Testis (tissue), 3 donors: ENCODE results near the gene POLK. TPM values are rescaled to one million over a fixed set of nuclear protein-coding genes. Genes with fewer than 3 reads are reported as not detected.
"Not testable (repeated sequence)": the region's sequence is repeated elsewhere in the genome, so short reads cannot be mapped to it uniquely, and the experiment has no call there.

Experiments used
- DNase-seq: peaks from one replicate; pipeline ENCODE4 v3.0.0-alpha.2; 2019
- H3K27ac ChIP-seq, 2 donors: fragments of 200-600 bp; sonication (generic); one replicate each; pipeline ENCODE4 v1.5.1; 2019
- H3K27me3 ChIP-seq: fragments of 200-600 bp; sonication (generic); one replicate; pipeline ENCODE4 v1.5.1; 2019
- H3K36me3 ChIP-seq: fragments of 200-600 bp; sonication (generic); one replicate; pipeline ENCODE4 v1.5.1; 2017; ENCODE audit warnings: low read depth; ENCODE audit errors: missing control alignments
- H3K4me1 ChIP-seq: fragments of 200-600 bp; sonication (generic); one replicate; pipeline ENCODE4 v1.5.1; 2019
- H3K4me3 ChIP-seq, 2 donors: fragments of 200-600 bp; sonication (generic); one replicate each; pipeline ENCODE4 v1.5.1; 2017 to 2019
- H3K9me3 ChIP-seq: fragments of 200-600 bp; sonication (generic); one replicate; pipeline ENCODE4 v1.5.1; 2017
- POLR2A ChIP-seq: fragments of 450-650 bp; IDR thresholded peaks from one replicate; pipeline ENCODE4 v1.6.1; 2017; ENCODE audit warnings: antibody characterized with exemption, mild to moderate bottlenecking, moderate library complexity
- WGBS, 2 donors: methylation state at CpG; one replicate each; pipeline ENCODE4 v1.1.5; 2018; 5-methylcytosine and 5-hydroxymethylcytosine counted together
- intact Hi-C: fragments of 100-400 bp; cut with DNase I; formaldehyde crosslinking; loops from one replicate; pipeline ENCODE4 v1.15.1; 2023; ENCODE audit warnings: low total_unique reads
- polyA plus RNA-seq: library from polyadenylated mRNA; stranded (reverse); fragments of 350-450 nt; fragmentation: Illumina TruSeq; extraction: RNeasy Lipid Tissue Mini Kit (QIAGEN cat#74804); gene quantifications from one replicate; pipeline ENCODE4 v1.2.3, GENCODE V29; 2014; ENCODE audit warnings: low read depth, low replicate concordance; ENCODE audit not compliant: insufficient read depth
- total RNA-seq, 2 donors: library from RNA; depleted of rRNA; stranded (reverse); fragments of >200 nt; gene quantifications; one replicate each; pipeline ENCODE4 v1.2.3, GENCODE V29; 2016
- TF ChIP-seq, protein P1 (sequence below), 3 experiments: fragments of 450-650 bp in 2 of 3; fragments of 200-600 bp in 1 of 3; sonication (generic) in 1 of 3; IDR thresholded peaks; one replicate each; pipeline ENCODE4 v1.5.1; 2016 to 2019; ENCODE audit warnings: antibody characterized with exemption in 3 of 3, mild to moderate bottlenecking in 2 of 3, moderate library complexity in 1 of 3

The POLK gene
- total and polyA plus RNA-seq, 3 donors from 2014 or later: 23.3 to 56.7 (median 41.0) TPM

GRCh38 chr5:75491621-75492020 lies 20.1 kb upstream of the POLK start:
- DNase-seq: no peak
- H3K9me3 ChIP-seq: no peaks in the 10 kb centered on the region
- H3K27me3 ChIP-seq: no peaks in the 10 kb centered on the region
- intact Hi-C loops: no loop called here
- no peak overlapping the region for H3K4me3 ChIP-seq
- TF ChIP-seq POLR2A: no peak
- TF ChIP-seq, protein P1, sequence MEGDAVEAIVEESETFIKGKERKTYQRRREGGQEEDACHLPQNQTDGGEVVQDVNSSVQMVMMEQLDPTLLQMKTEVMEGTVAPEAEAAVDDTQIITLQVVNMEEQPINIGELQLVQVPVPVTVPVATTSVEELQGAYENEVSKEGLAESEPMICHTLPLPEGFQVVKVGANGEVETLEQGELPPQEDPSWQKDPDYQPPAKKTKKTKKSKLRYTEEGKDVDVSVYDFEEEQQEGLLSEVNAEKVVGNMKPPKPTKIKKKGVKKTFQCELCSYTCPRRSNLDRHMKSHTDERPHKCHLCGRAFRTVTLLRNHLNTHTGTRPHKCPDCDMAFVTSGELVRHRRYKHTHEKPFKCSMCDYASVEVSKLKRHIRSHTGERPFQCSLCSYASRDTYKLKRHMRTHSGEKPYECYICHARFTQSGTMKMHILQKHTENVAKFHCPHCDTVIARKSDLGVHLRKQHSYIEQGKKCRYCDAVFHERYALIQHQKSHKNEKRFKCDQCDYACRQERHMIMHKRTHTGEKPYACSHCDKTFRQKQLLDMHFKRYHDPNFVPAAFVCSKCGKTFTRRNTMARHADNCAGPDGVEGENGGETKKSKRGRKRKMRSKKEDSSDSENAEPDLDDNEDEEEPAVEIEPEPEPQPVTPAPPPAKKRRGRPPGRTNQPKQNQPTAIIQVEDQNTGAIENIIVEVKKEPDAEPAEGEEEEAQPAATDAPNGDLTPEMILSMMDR (IDR thresholded peaks at IDR 0.05): no peak
- H3K4me1 ChIP-seq: no peaks in the 10 kb centered on the region
- WGBS, 2 donors: 93% methylated on average over 2 of the region's 2 CpGs
- no peak overlapping the region for H3K27ac ChIP-seq
- no peaks in the 10 kb centered on the region for H3K36me3 ChIP-seq

DNA sequence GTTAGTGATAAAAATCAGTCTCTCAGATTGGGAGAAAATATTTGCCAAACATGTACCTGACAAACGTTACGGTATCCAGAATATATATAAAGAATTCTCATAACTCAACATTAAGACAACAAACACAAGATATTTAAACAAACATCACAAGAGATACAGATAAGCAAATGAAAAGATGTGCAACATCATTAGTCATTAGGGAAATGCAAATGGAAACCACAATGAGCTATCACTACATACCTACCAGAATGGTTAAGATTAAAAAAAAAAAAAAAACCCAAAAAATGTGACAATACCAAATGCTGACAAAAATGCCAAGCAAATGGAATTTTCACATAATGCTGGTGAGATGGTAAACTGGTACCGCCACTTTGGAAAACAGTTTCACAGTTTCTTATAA lies 15.7 kb upstream of the POLK start:
- no peak for DNase-seq
- Histone ChIP-seq H3K27me3 (no peaks in the 10 kb centered on the region), H3K36me3 (no peaks in the 10 kb centered on the region), H3K4me1 (no peaks in the 10 kb centered on the region), H3K9me3 (no peaks in the 10 kb centered on the region), H3K27ac (no peak overlapping the region), H3K4me3 (no peak overlapping the region)
- TF ChIP-seq, protein P1 (IDR thresholded peaks at IDR 0.05): no peak
- TF ChIP-seq POLR2A: no peak
- intact Hi-C loops: no loop called here
- WGBS, 2 donors: 90 to 92% methylated on average over 3 of the region's 3 CpGs

DNA sequence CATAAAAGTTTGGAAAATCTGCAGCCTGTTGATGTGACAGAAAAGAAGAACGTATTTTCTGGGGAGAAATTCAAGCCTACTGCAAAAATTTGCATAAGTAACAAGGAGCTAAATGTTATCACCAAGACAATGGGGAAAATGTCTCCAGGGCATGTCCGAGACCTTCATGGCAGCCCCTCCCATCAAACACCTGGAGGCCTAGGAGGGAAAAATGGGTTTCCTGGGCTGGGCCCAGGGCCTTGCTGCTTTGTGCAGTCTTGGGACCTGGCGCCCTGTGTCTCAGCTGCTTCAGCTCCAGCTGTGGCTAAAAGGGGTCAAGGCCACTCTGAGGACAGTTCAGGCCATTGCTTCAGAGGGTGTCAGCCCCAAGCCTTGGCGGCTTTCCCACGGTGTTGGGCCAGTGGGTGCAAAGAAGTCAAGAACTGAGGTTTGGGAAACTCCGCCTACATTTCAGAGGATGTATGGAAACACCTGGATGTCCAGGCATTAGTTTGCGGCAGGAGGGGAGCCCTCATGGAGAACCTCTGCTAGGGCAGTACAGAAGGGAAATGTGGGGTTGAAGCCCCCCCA lies 13.4 kb upstream of the POLK start:
- no peaks in the 10 kb centered on the region for H3K36me3 ChIP-seq
- no peak overlapping the region for H3K27ac ChIP-seq
- H3K4me1 ChIP-seq: no peaks in the 10 kb centered on the region
- H3K9me3 ChIP-seq: no peaks in the 10 kb centered on the region
- no peak for DNase-seq
- intact Hi-C loops: no loop called here
- TF ChIP-seq, protein P1 (IDR thresholded peaks at IDR 0.05): no peak
- TF ChIP-seq POLR2A: no peak
- no peaks in the 10 kb centered on the region for H3K27me3 ChIP-seq
- 95 to 98% methylated on average over 3 to 7 of the region's 7 CpGs for WGBS, 2 donors
- H3K4me3 ChIP-seq: no peak overlapping the region

GRCh38 chr5:75498875-75499274 lies 12.8 kb upstream of the POLK start:
- DNase-seq, H3K9me3 ChIP-seq, H3K36me3 ChIP-seq, H3K27me3 ChIP-seq, H3K27ac ChIP-seq, intact Hi-C loops, H3K4me1 ChIP-seq, H3K4me3 ChIP-seq: not testable (repeated sequence)
- 88 to 100% methylated on average over 1 of the region's 1 CpG for WGBS, 2 donors

DNA sequence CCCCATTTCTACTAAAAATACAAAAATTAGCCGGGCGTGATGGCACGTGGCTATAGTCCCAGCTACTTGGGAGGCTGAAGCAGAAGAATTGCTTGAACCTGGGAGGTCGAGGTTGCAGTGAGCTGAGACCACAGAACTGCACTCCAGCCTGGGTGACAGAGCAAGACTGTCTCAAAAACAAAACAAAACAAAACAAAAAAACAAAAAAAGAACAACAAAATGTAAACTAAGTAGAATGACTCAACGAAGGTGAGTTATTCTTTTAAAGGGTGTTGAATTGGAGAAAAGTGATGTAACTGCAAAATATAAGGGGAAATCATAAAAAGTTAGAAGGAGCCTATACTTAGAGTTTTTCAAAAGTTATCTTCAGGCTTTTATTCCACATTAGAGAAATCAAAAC lies 6.6 kb upstream of the POLK start:
- H3K4me1 ChIP-seq, H3K4me3 ChIP-seq, H3K9me3 ChIP-seq, intact Hi-C loops, H3K27me3 ChIP-seq, DNase-seq, H3K36me3 ChIP-seq, H3K27ac ChIP-seq: not testable (repeated sequence)
- WGBS, 2 donors: 90 to 91% methylated on average over 5 of the region's 5 CpGs

DNA sequence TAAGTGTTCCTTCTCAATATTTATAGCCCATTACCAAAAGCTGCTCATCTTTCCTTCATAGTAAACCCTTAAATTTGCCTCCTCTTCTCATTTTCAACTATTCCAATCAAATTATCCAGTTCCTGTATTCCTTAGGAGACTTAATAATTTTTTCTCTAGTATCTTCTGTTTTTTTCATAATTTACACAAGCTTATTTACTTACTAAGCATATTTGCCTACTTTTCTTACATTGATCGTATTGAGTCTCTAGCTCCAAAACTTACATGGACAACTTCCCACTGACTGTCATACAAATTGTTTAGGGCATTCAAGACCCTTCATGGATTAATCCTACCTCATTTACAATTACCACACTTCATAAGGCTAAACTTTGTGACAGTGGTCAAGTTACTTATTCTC lies 3.9 kb upstream of the POLK start:
- 88 to 94% methylated on average over 1 of the region's 1 CpG for WGBS, 2 donors
- intact Hi-C loops: no loop called here
- no peak overlapping the region for H3K27ac ChIP-seq
- H3K36me3 ChIP-seq: no peaks in the 10 kb centered on the region
- no peaks in the 10 kb centered on the region for H3K9me3 ChIP-seq
- peaks cover 2% of the 10 kb centered on the region for H3K4me1 ChIP-seq
- no peak overlapping the region for H3K4me3 ChIP-seq
- H3K27me3 ChIP-seq: no peaks in the 10 kb centered on the region
- TF ChIP-seq POLR2A: no peak
- TF ChIP-seq, protein P1 (IDR thresholded peaks at IDR 0.05): no peak
- DNase-seq: no peak
